Keratinocyte (primary cell): ENCODE measurements around the gene TNK1. TPM values are rescaled to one million over a fixed set of nuclear protein-coding genes. Genes with fewer than 3 reads are reported as not detected.
"Not testable (repeated sequence)": the region's sequence is repeated elsewhere in the genome, so short reads cannot be mapped to it uniquely, and the experiment has no call there.

Experiments used
- DNase-seq: peaks from one replicate; pipeline ENCODE4 v3.0.0-alpha.2; 2011; ENCODE audit warnings: low read depth, missing footprints, low spot score
- FAIRE-seq: peaks from 2 replicates; lab custom pipeline; 2011; peaks lifted over from hg19 to GRCh38; lab: Jason Lieb, UNC
- H2AFZ ChIP-seq: 2 replicates; pipeline ENCODE4 v1.6.0; 2012; ENCODE audit warnings: low read length, control low read depth, inconsistent platforms; ENCODE audit not compliant: control insufficient read depth
- H3K27ac ChIP-seq: 2 replicates; pipeline ENCODE4 v1.5.1; 2011; ENCODE audit warnings: low read length; ENCODE audit not compliant: control insufficient read depth, insufficient read depth
- H3K27me3 ChIP-seq: 3 replicates; pipeline ENCODE4 v1.6.0; 2011; ENCODE audit warnings: low read length; ENCODE audit not compliant: control insufficient read depth, insufficient read depth; ENCODE audit errors: extremely low read depth
- H3K36me3 ChIP-seq, 2 experiments: 2 replicates in 1 of 2; 3 replicates in 1 of 2; pipeline ENCODE4 v1.5.1; 2011; ENCODE audit warnings: low read length in 2 of 2, mild to moderate bottlenecking in 1 of 2; ENCODE audit not compliant: control insufficient read depth in 2 of 2, insufficient read depth in 2 of 2; ENCODE audit errors: extremely low read depth in 1 of 2
- H3K4me1 ChIP-seq: 3 replicates; pipeline ENCODE4 v1.5.1; 2011; ENCODE audit warnings: low read length; ENCODE audit not compliant: control insufficient read depth, insufficient read depth; ENCODE audit errors: extremely low read depth
- H3K4me2 ChIP-seq: 3 replicates; pipeline ENCODE4 v1.6.0; 2011; ENCODE audit warnings: low read depth, low read length; ENCODE audit not compliant: control insufficient read depth, insufficient read depth; ENCODE audit errors: extremely low read depth
- H3K4me3 ChIP-seq, 3 experiments: fragments of 200-600 bp in 1 of 3; sonication (generic) in 1 of 3; 2 replicates in 2 of 3; 3 replicates in 1 of 3; pipeline ENCODE4 v1.5.1; 2011 to 2016; ENCODE audit warnings: low read length in 3 of 3, mild to moderate bottlenecking in 3 of 3, control low read depth in 2 of 3, inconsistent platforms in 1 of 3, low read depth in 1 of 3, mixed read lengths in 1 of 3, mixed run types in 1 of 3, moderate library complexity in 1 of 3; ENCODE audit not compliant: control insufficient read depth in 2 of 3, insufficient read depth in 2 of 3; ENCODE audit errors: extremely low read depth in 1 of 3
- H3K79me2 ChIP-seq: 2 replicates; pipeline ENCODE4 v1.6.0; 2012; ENCODE audit warnings: low read length; ENCODE audit not compliant: control insufficient read depth, insufficient read depth
- H3K9ac ChIP-seq: 3 replicates; pipeline ENCODE4 v1.6.0; 2011; ENCODE audit warnings: low read length; ENCODE audit not compliant: control insufficient read depth, insufficient read depth; ENCODE audit errors: extremely low read depth
- H3K9me1 ChIP-seq: 3 replicates; pipeline ENCODE4 v1.6.0; 2011; ENCODE audit warnings: low read length; ENCODE audit not compliant: control insufficient read depth, insufficient read depth; ENCODE audit errors: extremely low read depth
- H3K9me3 ChIP-seq: 2 replicates; pipeline ENCODE4 v1.5.1; 2012; ENCODE audit warnings: low read depth, low read length; ENCODE audit not compliant: control insufficient read depth
- H4K20me1 ChIP-seq: 3 replicates; pipeline ENCODE4 v1.6.0; 2011; ENCODE audit warnings: low read length; ENCODE audit not compliant: control insufficient read depth, insufficient read depth; ENCODE audit errors: extremely low read depth
- EZH2 ChIP-seq: IDR thresholded peaks from one replicate; pipeline ENCODE4 v1.6.1; 2012; ENCODE audit warnings: inconsistent platforms, mild to moderate bottlenecking, low read length, moderate library complexity
- dilution Hi-C: fragments of 300-500 bp; cut with MboI; formaldehyde crosslinking; loops from one replicate; pipeline ENCODE4 v1.7.0; 2020; ENCODE audit warnings: low sequenced_read_pairs; ENCODE audit not compliant: extremely low pct_ligation_motif_present
- polyA plus RNA-seq, 5 experiments: library from polyadenylated mRNA; depleted of rRNA in 3 of 5; stranded (reverse) in 3 of 5; stranded (forward) in 1 of 5; unstranded in 1 of 5; fragments of >200 nt; gene quantifications; 1 replicate in 1 of 5; 2 replicates in 3 of 5; 3 replicates in 1 of 5; pipeline versions ENCODE4 v1.2.1 to v1.2.3, GENCODE V29; 2011 to 2012; ENCODE audit warnings: missing spikeins in 2 of 5, low read depth in 1 of 5, low replicate concordance in 1 of 5
- TF ChIP-seq, protein P1 (sequence below), 3 experiments: IDR thresholded peaks in 1 of 3; conservative IDR thresholded peaks in 1 of 3; optimal IDR thresholded peaks in 1 of 3; 2 replicates in 2 of 3; 3 replicates in 1 of 3; pipeline versions ENCODE3 to v1.5.1; 2011; ENCODE audit warnings: low read length in 3 of 3, mild to moderate bottlenecking in 3 of 3, moderate library complexity in 2 of 3, control low read depth in 1 of 3, inconsistent platforms in 1 of 3; ENCODE audit not compliant: insufficient read depth in 2 of 3; ENCODE audit errors: extremely low read depth in 1 of 3

TNK1 gene
- polyA plus RNA-seq, 1 donor (not counting 4 experiments of a cell fraction or from before 2014, with no cell fraction given), result 10.6 TPM

DNA sequence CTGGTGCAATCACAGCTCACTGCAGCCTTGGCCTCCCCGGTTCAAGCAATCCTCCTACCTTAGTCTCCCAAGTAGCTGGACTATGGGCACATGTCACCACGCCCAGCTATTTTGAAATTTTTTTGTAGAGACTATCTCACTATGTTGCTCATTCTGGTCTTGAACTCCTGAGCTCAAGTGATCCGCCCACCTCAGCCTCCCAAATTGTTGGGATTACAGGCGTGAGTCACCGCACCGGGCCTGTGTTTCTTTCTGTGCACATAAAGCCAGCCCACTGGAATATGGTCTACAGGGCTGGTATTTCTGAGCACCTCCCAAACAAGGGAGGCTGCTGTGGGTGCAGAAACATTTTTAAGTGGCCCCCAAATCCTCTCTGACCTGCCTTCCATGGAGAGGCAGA lies 17.6 kb upstream of the TNK1 start:
- no peak overlapping the region for H2AFZ ChIP-seq
- no peaks in the 10 kb centered on the region for H3K27me3 ChIP-seq
- H3K36me3 ChIP-seq, result no peaks in the 10 kb centered on the region
- DNase-seq (no peak), FAIRE-seq (no peak)
- no peaks in the 10 kb centered on the region for H3K9me3 ChIP-seq
- dilution Hi-C loops, result no loop called here
- H3K4me1 ChIP-seq, result peaks cover 12% of the 10 kb centered on the region
- no peak overlapping the region for H3K9ac ChIP-seq
- no peaks in the 10 kb centered on the region for H3K9me1 ChIP-seq
- no peak overlapping the region for H3K27ac ChIP-seq
- H3K79me2 ChIP-seq, result no peaks in the 10 kb centered on the region
- no peak overlapping the region for H3K4me2 ChIP-seq
- no peaks in the 10 kb centered on the region for H4K20me1 ChIP-seq
- H3K4me3 ChIP-seq, result no peak overlapping the region
- TF ChIP-seq, protein P1, sequence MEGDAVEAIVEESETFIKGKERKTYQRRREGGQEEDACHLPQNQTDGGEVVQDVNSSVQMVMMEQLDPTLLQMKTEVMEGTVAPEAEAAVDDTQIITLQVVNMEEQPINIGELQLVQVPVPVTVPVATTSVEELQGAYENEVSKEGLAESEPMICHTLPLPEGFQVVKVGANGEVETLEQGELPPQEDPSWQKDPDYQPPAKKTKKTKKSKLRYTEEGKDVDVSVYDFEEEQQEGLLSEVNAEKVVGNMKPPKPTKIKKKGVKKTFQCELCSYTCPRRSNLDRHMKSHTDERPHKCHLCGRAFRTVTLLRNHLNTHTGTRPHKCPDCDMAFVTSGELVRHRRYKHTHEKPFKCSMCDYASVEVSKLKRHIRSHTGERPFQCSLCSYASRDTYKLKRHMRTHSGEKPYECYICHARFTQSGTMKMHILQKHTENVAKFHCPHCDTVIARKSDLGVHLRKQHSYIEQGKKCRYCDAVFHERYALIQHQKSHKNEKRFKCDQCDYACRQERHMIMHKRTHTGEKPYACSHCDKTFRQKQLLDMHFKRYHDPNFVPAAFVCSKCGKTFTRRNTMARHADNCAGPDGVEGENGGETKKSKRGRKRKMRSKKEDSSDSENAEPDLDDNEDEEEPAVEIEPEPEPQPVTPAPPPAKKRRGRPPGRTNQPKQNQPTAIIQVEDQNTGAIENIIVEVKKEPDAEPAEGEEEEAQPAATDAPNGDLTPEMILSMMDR (optimal IDR thresholded peaks at IDR 0.05 in 1 of 3, IDR thresholded peaks at IDR 0.05 in 1 of 3, conservative IDR thresholded peaks at IDR 0.05 in 1 of 3; ENCODE audit: extremely low read depth in 1 of 3, insufficient read depth in 2 of 3, low read length in 3 of 3), result no peak
- TF ChIP-seq EZH2, result no peak

- H3K27ac ChIP-seq, H3K9ac ChIP-seq, DNase-seq, H3K4me3 ChIP-seq, H3K27me3 ChIP-seq, FAIRE-seq, dilution Hi-C loops, H3K36me3 ChIP-seq, H2AFZ ChIP-seq, H3K9me1 ChIP-seq, H4K20me1 ChIP-seq, H3K4me2 ChIP-seq, H3K9me3 ChIP-seq, H3K79me2 ChIP-seq: not testable (repeated sequence)
- peaks cover 12% of the 10 kb centered on the region for H3K4me1 ChIP-seq
These were observed 14.9 kb upstream of the TNK1 start for GRCh38 chr17:7365963-7366362.

GRCh38 chr17:7367083-7367482 lies 13.8 kb upstream of the TNK1 start:
- Histone ChIP-seq H3K4me3 (no peak overlapping the region), H3K4me1 (peaks cover 6% of the 10 kb centered on the region), H3K36me3 (no peaks in the 10 kb centered on the region), H3K9me1 (no peaks in the 10 kb centered on the region), H2AFZ (no peak overlapping the region), H3K4me2 (no peak overlapping the region), H3K27me3 (no peaks in the 10 kb centered on the region), H3K9me3 (no peaks in the 10 kb centered on the region), H3K27ac (no peak overlapping the region), H4K20me1 (no peaks in the 10 kb centered on the region), H3K79me2 (no peaks in the 10 kb centered on the region), H3K9ac (no peak overlapping the region)
- TF ChIP-seq, protein P1 (optimal IDR thresholded peaks at IDR 0.05 in 1 of 3, IDR thresholded peaks at IDR 0.05 in 1 of 3, conservative IDR thresholded peaks at IDR 0.05 in 1 of 3; ENCODE audit: extremely low read depth in 1 of 3, insufficient read depth in 2 of 3, low read length in 3 of 3), result no peak
- no peak for TF ChIP-seq EZH2
- FAIRE-seq, result no peak
- dilution Hi-C loops, result no loop called here
- no peak for DNase-seq
